Measurements from ENCODE around the gene TAOK1. TPM values are rescaled to one million over a fixed set of nuclear protein-coding genes. Genes with fewer than 3 reads are reported as not detected.

TAOK1 gene
- total and polyA plus RNA-seq, 2 of the 13 experiments (the other 11 are each of a cell fraction or from before 2014, with no cell fraction given): 14.1 to 23.0 TPM

DNA sequence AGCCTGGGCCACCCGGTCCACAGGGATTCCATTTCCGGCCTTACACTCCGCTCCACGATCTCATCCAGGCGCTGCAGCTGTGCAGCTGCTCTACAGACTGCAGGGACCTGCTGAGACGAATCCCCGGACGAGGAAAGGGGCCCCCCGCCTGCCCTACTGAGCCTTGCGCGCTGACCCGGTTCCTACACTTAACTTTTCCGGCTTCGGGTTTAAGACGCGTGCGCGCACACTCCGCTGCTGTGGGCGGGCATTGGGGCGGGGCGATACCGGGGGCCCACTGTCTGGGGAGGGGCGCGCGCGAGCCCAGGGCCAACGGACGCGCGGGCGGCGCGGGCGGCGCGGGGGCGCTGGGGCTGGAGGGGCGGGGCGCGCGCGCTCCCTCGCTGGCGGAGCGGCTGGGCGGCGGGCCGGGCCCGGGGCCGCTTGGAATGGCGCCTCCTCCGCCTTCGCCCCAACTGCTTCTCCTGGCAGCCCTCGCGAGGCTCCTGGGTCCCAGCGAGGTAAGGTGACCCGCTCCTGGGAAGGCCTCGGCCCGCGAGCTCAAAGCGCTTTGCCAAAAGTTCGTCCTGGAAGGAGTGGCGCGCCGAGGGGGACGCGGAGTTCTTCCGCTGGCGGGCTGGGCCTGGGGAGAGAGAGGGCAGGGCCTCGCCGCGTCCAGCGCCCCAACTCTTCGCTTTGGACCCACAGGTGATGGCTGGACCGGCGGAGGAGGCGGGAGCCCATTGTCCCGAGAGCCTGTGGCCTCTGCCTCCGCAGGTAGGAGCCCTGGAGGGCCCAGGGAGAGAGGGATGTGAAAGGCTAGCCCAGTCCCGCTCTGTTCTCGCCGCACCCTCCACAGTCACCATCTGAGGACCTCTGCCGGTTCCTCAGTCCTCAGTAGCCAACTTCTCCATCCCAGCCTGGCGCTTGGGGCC is 178.4 kb downstream of the TAOK1 start, which contains the start of gene TP53I13 (continued):
- TF ChIP-seq ZNF713 (CRISPR knock-in tag; IDR thresholded peaks at IDR 0.05) (no peak), SPEN (CRISPR knock-in tag; IDR thresholded peaks at IDR 0.05; ENCODE audit: low read depth) (peak; percentile 66; the same call in 1 of the 2 replicates), DMAP1 (CRISPR knock-in tag; IDR thresholded peaks at IDR 0.05) (peak; percentile 72), LCORL (IDR thresholded peaks at IDR 0.05) (no peak), LCORL (CRISPR knock-in tag; IDR thresholded peaks at IDR 0.05) (peak; percentile 31), ZNF432 (CRISPR knock-in tag; IDR thresholded peaks at IDR 0.05; ENCODE audit: borderline replicate concordance) (no peak), MAZ (IDR thresholded peaks at IDR 0.05; ENCODE audit: borderline replicate concordance, low read depth, low read length) (no peak), MAZ (CRISPR knock-in tag; IDR thresholded peaks at IDR 0.05; ENCODE audit: low read depth) (peak; percentile 49; the same call in 1 of the 2 replicates), ZNF34 (CRISPR knock-in tag; IDR thresholded peaks at IDR 0.05; ENCODE audit: borderline replicate concordance) (0 out of 2 replicates have a peak, but pooled peaks have one; percentile 20), ZNF124 (CRISPR knock-in tag; IDR thresholded peaks at IDR 0.05) (no peak), HNRNPH1 (optimal IDR thresholded peaks at IDR 0.05; ENCODE audit: low read depth, low read length) (no peak), ATAD3A (CRISPR knock-in tag; IDR thresholded peaks at IDR 0.05) (no peak), ZNF274 (CRISPR knock-in tag; IDR thresholded peaks at IDR 0.05) (no peak; the same call in 1 of the 2 replicates), MAFG (CRISPR knock-in tag; IDR thresholded peaks at IDR 0.05) (no peak), PHF8 (CRISPR knock-in tag; IDR thresholded peaks at IDR 0.05) (peak; percentile 95)
- TF ChIP-seq, protein P1, sequence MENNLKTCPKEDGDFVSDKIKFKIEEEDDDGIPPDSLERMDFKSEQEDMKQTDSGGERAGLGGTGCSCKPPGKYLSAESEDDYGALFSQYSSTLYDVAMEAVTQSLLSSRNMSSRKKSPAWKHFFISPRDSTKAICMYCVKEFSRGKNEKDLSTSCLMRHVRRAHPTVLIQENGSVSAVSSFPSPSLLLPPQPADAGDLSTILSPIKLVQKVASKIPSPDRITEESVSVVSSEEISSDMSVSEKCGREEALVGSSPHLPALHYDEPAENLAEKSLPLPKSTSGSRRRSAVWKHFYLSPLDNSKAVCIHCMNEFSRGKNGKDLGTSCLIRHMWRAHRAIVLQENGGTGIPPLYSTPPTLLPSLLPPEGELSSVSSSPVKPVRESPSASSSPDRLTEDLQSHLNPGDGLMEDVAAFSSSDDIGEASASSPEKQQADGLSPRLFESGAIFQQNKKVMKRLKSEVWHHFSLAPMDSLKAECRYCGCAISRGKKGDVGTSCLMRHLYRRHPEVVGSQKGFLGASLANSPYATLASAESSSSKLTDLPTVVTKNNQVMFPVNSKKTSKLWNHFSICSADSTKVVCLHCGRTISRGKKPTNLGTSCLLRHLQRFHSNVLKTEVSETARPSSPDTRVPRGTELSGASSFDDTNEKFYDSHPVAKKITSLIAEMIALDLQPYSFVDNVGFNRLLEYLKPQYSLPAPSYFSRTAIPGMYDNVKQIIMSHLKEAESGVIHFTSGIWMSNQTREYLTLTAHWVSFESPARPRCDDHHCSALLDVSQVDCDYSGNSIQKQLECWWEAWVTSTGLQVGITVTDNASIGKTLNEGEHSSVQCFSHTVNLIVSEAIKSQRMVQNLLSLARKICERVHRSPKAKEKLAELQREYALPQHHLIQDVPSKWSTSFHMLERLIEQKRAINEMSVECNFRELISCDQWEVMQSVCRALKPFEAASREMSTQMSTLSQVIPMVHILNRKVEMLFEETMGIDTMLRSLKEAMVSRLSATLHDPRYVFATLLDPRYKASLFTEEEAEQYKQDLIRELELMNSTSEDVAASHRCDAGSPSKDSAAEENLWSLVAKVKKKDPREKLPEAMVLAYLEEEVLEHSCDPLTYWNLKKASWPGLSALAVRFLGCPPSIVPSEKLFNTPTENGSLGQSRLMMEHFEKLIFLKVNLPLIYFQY (CRISPR knock-in tag; IDR thresholded peaks at IDR 0.05; ENCODE audit: borderline replicate concordance): peak; percentile 82; the same call in 1 of the 2 replicates
- TF ChIP-seq, protein P2, sequence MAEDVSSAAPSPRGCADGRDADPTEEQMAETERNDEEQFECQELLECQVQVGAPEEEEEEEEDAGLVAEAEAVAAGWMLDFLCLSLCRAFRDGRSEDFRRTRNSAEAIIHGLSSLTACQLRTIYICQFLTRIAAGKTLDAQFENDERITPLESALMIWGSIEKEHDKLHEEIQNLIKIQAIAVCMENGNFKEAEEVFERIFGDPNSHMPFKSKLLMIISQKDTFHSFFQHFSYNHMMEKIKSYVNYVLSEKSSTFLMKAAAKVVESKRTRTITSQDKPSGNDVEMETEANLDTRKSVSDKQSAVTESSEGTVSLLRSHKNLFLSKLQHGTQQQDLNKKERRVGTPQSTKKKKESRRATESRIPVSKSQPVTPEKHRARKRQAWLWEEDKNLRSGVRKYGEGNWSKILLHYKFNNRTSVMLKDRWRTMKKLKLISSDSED (CRISPR knock-in tag; IDR thresholded peaks at IDR 0.05): 0 out of 2 replicates have a peak, but pooled peaks have one; percentile 37
- TF ChIP-seq, protein P3, sequence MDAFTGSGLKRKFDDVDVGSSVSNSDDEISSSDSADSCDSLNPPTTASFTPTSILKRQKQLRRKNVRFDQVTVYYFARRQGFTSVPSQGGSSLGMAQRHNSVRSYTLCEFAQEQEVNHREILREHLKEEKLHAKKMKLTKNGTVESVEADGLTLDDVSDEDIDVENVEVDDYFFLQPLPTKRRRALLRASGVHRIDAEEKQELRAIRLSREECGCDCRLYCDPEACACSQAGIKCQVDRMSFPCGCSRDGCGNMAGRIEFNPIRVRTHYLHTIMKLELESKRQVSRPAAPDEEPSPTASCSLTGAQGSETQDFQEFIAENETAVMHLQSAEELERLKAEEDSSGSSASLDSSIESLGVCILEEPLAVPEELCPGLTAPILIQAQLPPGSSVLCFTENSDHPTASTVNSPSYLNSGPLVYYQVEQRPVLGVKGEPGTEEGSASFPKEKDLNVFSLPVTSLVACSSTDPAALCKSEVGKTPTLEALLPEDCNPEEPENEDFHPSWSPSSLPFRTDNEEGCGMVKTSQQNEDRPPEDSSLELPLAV (CRISPR knock-in tag; conservative IDR thresholded peaks at IDR 0.05; ENCODE audit: low read depth): no peak
- TF ChIP-seq, protein P4, sequence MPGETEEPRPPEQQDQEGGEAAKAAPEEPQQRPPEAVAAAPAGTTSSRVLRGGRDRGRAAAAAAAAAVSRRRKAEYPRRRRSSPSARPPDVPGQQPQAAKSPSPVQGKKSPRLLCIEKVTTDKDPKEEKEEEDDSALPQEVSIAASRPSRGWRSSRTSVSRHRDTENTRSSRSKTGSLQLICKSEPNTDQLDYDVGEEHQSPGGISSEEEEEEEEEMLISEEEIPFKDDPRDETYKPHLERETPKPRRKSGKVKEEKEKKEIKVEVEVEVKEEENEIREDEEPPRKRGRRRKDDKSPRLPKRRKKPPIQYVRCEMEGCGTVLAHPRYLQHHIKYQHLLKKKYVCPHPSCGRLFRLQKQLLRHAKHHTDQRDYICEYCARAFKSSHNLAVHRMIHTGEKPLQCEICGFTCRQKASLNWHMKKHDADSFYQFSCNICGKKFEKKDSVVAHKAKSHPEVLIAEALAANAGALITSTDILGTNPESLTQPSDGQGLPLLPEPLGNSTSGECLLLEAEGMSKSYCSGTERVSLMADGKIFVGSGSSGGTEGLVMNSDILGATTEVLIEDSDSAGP (CRISPR knock-in tag; IDR thresholded peaks at IDR 0.05; ENCODE audit: borderline replicate concordance): peak; percentile 24; the same call in 1 of the 2 replicates
- TF ChIP-seq, protein P5, sequence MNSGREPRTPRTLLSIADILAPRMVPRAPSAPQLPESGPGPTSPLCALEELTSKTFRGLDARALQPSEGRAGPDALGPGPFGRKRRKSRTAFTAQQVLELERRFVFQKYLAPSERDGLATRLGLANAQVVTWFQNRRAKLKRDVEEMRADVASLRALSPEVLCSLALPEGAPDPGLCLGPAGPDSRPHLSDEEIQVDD (CRISPR knock-in tag; IDR thresholded peaks at IDR 0.05; ENCODE audit: borderline replicate concordance): 0 out of 2 replicates have a peak, but pooled peaks have one; percentile 19

Measured in HepG2 (cell line).